Skin of body (tissue), 2 donors: ENCODE data around the gene UNC5B. TPM values are rescaled to one million over a fixed set of nuclear protein-coding genes. Genes with fewer than 3 reads are reported as not detected.
"Not testable (repeated sequence)": the region's sequence is repeated elsewhere in the genome, so short reads cannot be mapped to it uniquely, and the experiment has no call there.

Experiments
- DNase-seq: peaks from one replicate; lab custom pipeline; 2025; lab: John Stamatoyannopoulos, UW
- total RNA-seq: library from RNA; depleted of rRNA; stranded (reverse); fragments of >200 nt; gene quantifications from one replicate; pipeline ENCODE4 v1.2.3, GENCODE V29; 2014

The UNC5B gene
- total RNA-seq, 1 donor from 2014 or later, result 11.2 TPM

DNA sequence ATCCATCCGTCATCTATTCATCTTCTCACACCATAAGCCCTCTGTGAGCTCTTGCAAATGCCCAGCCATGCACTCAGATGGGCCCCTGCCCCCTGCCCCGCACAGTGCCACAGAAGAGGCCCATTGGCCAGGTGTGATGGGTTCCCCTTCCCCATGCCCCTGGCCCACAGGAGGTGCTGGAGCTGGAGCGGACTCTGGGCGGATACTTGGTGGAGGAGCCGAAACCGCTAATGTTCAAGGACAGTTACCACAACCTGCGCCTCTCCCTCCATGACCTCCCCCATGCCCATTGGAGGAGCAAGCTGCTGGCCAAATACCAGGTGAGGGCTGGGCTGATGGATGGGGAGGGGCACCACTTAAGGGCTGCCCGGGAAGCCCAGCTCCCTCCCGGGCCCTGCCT lies 83.3 kb downstream of the UNC5B start:
- DNase-seq, result no peak

DNA sequence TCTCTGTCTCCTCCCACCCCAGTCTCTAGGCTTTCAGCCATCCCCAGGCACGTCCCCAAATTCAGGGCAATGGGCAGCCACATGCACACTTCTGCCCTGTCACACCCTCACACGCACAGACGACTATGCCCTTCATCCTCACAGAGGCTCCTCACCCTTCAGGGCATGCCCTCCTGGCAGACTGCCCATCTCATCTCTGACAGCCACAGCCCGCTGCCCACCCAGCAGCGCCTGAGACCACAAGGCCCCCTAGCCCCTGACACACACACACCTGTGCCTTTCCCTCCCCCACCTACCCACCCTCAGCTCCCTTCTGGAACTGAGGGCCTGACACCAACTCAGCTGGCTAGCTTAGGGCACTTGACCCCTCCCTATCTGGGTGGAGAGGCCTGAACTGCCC lies 83.7 kb downstream of the UNC5B start:
- no peak for DNase-seq

- not testable (repeated sequence) for DNase-seq
Observed at GRCh38 chr10:71296811-71297210, 84.4 kb downstream of the UNC5B start.

- DNase-seq, result no peak
Observed at GRCh38 chr10:71297343-71297742, 85.0 kb downstream of the UNC5B start.

DNA sequence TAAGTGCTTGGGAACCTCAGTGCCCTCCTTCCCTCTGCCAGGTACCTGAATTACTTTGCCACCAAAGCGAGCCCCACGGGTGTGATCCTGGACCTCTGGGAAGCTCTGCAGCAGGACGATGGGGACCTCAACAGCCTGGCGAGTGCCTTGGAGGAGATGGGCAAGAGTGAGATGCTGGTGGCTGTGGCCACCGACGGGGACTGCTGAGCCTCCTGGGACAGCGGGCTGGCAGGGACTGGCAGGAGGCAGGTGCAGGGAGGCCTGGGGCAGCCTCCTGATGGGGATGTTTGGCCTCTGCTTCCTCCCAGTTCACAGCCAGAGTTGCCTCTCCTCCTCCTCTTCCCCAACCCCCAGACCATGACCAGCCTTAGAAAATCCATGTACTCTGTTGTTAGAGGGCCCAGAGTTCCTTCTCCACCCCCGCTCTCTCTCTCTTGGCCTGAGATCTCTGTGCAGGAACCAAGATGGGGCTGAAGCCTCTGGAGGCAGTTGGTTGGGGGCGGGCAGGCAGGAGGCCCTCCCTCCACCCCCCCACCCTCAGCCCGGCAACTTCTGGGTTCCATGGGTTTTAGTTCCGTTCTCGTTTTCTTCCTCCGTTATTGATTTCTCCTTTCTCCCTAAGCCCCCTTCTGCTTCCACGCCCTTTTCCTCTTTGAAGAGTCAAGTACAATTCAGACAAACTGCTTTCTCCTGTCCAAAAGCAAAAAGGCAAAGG lies 86.9 kb downstream of the UNC5B start:
- DNase-seq, result no peak

DNA sequence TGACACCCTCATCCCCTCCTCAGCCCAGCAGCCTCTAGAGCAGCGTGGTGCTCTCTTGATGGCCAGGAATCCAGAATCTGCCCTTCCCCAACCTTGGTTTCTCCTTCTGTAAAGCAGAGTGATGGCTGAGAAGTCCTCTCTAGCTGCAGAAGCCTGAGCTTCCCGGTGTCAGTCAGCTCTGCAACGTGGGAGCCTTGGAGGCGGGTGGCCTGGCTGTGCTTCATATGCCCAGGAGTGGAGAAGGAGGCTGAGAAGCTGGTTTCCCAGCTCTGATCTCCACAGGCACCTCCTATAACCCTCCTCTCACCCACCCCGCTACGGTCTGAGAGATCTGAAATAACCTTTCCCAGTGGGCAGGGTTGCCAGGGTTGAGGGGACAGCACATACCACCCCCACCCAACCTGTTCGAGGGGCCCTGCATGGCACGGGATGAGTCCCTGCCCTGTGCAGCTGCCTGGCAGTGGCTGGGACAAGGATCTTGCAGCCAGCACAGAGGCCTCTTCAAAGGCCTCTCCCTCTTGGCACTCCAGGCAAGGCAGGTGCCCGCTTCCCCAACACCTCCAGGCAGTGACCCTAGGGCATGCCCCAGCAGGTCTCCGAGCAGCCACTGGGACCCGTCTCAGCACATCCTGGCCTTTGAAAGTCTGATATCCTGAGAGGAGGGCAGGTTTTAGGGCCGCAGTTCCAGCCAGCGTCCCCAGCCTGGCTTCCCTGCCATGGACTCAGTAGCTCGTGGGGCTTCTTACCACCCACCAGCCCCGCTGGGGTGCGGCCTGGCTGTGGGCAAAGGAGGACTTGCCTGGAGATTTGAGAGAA lies 88.4 kb downstream of the UNC5B start:
- no peak for DNase-seq

- no peak for DNase-seq
Observed at GRCh38 chr10:71301371-71301916, 89.1 kb downstream of the UNC5B start.

DNA sequence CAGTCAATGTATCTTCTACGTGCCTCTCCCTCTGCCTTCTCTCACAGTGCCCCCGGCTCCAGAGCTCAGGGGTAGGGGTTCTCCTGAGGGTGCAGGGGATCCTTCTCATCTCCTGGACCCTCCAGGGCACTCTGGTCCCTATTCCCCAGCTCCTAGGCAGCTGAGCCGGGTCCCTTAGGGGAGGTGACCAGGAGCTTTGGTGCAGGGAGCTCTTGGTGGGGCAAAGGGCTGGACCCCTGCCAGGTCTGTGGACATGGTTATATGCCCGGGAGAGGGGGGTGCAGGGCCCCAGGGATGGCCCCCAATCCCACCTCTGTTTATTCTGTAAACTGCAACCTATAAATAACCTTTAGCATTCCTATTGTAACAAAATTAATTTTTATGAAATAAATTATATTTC lies 90.1 kb downstream of the UNC5B start:
- no peak for DNase-seq

DNA sequence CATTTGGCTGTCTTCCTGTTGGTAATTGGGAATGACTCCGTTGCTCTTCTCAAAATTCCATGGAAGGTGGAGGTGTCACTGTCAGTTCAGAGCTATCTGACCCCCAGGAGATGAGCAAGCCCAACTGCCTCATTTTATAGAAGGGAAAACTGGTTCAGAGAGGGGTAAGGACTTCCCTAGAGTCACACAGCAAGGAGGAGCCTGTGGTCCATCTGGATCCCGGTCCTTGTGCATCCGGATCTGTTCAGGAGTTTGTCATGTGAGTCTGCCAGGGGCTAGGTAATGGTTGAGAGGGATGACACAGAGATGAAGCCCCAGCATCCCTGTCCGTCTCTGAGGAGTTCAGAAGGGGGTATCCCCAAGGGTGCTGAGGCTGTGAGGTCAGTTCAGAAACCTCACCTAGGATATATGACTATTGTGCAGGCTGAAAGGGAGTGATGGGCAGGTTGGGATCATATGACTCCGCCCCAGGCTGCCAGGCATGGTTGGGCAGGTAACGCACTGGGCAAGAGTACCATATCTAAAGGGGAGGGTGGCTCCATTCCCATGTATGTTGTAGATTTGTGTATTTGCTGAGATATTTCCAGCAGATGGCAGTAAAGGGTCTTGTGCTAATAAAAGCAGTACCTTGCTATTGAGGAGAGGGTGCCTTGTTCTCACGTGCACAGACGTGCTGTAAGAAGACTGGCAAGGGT lies 90.7 kb downstream of the UNC5B start:
- DNase-seq, result no peak

DNA sequence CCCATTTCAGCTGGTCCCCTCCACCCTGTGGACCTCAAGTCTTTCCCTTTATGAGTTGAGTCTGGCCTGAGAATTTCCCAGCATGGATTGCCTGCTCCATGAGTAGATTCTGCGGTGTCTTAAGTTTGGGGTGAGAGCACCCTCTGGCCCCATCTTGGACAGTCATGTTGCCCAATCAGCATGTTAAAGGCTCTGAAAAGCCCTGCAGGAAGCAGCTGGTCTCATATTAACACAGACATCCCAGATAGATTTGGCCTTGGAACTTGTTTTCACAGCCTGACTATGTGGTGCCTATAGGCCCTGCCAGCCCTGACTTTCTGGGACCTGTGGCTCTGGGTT lies 91.2 kb downstream of the UNC5B start:
- DNase-seq, result no peak

GRCh38 chr10:71304914-71305313 lies 92.5 kb downstream of the UNC5B start:
- DNase-seq, result no peak

- DNase-seq, result no peak
Observed at GRCh38 chr10:71306979-71307378, 94.6 kb downstream of the UNC5B start.

DNA sequence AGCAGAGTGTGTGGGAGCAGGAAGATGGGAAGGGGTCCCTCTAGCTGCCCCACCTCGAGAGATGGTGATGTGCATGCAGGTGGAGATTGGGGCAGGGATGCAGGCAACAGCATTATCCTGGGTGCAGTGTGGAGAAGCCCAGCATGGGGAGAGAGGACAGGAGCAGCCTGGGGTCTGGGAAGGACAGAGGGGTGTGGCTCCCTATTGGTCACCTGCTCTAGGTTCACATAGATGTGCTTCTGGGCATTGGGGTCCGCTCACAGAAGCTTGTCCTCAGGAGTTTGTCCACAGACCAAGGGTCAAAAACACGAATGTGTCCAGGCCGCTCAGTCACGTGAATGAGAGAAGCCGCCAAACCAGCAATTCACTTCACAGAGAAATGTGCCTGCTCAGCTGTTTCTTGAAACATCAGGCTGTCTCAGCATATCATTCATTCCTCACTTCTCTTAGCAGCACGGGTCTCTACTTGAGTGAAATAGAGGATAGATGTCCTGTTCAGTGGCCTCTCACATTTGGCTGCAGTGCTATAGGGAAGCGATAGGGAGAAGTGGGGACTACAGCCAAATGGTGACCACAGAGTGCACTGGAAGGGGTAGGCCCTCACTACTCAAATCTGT lies 95.2 kb downstream of the UNC5B start:
- no peak for DNase-seq

DNA sequence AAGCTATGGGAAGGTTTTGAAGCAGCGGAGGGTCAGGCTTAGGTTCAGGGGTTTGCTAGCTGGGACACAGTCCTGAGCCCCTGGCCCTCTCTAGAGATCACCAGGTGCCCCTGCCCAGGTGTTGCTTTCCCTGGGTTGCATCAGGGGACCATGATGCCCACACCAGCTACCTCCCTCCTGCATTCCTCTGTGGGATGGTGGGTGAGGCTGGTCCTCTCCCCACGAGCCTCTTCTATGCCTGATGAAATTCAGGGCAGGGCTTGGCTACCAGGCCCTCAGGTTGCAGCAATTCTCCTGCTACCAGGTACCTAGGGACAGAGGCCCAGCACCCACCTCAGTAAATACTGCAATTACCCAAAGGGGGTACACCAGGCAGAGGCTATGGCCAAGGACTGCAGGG lies 95.9 kb downstream of the UNC5B start:
- DNase-seq, result no peak

DNA sequence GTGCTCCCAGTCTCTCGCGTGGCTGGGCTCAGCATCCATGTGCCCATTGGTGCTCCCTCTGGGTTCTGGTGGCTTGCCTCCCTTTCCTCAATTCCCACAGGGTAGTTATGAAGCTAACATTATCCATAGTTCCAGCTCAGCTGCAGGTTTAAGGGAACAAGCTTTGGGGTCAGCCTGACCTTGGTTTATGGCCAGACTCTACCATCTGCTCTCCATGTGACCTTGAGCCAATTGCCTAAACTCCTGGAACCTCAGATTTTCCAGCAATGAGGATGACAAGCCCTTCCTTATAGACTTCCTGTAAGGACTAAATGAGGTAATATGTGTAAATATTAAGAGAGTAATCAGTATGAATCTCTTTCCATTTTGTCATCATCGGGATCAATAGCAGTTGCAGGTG lies 96.6 kb downstream of the UNC5B start:
- DNase-seq, result no peak

GRCh38 chr10:71309919-71310318 lies 97.5 kb downstream of the UNC5B start:
- no peak for DNase-seq

DNA sequence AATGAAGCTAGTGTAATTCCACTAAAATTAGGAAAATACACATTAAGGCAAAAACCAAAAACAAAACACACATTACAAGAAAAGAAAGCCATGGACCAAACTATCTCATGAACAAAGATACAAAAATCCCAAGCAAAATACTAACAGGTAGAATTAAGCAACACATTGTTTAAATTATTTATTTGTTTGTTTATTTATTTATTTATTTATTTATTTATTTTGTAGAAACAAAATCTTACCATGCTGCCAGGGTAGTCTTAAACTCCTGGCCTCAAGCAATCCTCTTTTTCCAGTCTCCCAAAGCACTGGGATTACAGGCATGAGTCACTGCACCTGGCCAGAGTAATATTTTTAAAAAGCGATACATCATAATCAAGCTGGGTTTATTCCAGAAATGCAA lies 99.8 kb downstream of the UNC5B start:
- DNase-seq, result no peak

GRCh38 chr10:71312811-71313789 lies 100.7 kb downstream of the UNC5B start:
- DNase-seq, result peak; percentile 87

DNA sequence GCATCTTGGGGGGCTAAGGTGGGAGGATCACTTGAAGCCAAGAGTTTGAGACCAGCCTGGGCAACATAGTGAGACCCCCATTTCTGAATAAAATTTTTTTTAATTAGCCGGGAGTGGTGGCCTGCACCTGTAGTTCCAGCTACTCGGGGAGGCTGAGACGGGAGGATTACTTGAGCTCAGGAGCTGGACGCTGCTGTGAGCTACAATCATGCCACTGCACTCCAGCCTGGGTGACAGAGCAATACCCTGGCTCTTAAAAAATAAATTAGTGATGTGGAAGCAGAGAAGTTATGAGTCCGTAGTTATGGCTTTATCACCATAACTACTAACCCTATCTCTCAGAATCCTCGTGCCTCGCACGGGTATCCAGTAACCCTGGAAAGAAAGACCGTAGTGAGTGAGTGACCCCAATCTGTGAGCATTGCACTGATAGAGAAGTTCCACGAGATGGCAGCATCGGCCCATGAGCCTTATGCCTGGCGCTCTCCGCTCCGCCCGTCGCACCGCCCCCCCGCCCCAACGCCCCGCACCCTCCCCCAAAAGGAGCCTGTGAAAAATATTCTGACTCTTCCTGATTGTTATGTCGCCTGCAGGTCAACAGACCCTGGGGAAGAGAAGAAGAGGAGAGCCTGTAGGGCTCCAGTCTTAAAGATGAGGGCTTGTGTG lies 101.8 kb downstream of the UNC5B start:
- DNase-seq, result peak; percentile 57

GRCh38 chr10:71314694-71315225 lies 102.4 kb downstream of the UNC5B start:
- DNase-seq, result no peak
